GM10266 (cell line): Measurements from ENCODE around the gene RAMP3.

ENCODE experiments used
- DNase-seq: peaks from one replicate; pipeline ENCODE4 v3.0.0; 2012; ENCODE audit errors: extremely low spot score
- TF ChIP-seq, protein P1 (sequence below): IDR thresholded peaks from 2 replicates; pipeline ENCODE4 v1.5.1; 2012; ENCODE audit warnings: mild to moderate bottlenecking, low read depth; ENCODE audit not compliant: control insufficient read depth, insufficient read depth; ENCODE audit errors: missing control alignments

RAMP3 gene

DNA sequence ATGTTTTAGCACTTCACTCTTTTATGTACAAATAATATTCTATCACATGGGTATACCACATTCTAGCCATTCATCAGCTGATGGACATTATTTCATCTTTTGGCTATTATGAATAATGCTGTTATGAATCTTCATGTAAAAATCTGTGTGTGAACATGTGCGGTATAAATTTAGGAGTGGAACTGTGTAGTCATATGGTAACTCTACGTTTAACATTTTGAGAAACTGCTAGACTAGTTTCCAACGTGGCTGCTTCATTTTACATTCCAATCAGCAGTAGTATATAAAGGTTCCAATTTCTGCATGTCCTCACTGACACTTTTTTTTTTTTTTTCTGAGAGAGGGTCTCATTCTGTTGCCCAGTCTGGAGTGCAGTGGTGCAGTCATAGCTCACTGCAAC, 8.3 kb downstream of the RAMP3 start:
- no peak for DNase-seq
- TF ChIP-seq, protein P1, sequence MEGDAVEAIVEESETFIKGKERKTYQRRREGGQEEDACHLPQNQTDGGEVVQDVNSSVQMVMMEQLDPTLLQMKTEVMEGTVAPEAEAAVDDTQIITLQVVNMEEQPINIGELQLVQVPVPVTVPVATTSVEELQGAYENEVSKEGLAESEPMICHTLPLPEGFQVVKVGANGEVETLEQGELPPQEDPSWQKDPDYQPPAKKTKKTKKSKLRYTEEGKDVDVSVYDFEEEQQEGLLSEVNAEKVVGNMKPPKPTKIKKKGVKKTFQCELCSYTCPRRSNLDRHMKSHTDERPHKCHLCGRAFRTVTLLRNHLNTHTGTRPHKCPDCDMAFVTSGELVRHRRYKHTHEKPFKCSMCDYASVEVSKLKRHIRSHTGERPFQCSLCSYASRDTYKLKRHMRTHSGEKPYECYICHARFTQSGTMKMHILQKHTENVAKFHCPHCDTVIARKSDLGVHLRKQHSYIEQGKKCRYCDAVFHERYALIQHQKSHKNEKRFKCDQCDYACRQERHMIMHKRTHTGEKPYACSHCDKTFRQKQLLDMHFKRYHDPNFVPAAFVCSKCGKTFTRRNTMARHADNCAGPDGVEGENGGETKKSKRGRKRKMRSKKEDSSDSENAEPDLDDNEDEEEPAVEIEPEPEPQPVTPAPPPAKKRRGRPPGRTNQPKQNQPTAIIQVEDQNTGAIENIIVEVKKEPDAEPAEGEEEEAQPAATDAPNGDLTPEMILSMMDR, result no peak

GRCh38 chr7:45171946-45172345, 14.4 kb downstream of the RAMP3 start:
- TF ChIP-seq, protein P1, result no peak
- DNase-seq, result no peak

DNA sequence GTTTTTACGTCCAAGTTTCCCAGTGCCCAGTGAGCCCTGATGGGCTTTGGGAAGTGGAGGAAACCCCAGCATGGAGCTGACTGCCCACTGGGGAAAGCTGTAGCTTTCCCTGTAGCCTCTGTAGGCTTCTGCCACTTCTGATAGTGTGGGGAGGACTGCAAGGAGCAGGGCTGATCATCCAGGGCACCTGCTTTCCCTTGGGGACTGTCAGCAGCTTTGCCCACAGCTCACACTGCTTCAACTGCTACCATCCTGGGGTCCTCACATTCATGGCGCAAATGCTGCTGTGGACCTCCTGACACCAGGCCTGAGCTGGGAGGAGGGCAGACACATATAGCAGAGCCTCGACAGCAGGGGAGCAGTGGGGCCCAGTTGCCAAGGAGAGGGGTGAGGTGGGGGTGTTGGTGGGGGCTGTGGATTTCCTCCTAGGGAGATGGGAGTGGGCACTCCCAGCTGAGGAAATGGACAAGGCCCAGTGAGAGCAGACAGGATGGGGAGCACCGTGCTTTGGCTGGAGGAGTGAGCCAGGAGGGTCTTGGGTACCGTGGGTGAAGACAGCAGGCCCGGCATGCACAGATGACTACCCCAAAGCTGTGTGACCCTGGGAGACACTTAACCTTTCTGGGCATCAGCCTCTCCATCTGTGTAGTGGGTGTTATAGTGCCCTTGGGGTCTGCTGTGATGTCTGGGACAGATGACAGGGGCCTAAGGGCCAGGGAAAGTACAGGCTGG, 16.2 kb downstream of the RAMP3 start:
- TF ChIP-seq, protein P1, result no peak
- DNase-seq, result no peak

- DNase-seq, result no peak
- TF ChIP-seq, protein P1, result no peak
Observed at GRCh38 chr7:45174328-45174610, 16.7 kb downstream of the RAMP3 start.

GRCh38 chr7:45174966-45175765, 17.6 kb downstream of the RAMP3 start:
- DNase-seq, result no peak
- TF ChIP-seq, protein P1, result no peak

DNA sequence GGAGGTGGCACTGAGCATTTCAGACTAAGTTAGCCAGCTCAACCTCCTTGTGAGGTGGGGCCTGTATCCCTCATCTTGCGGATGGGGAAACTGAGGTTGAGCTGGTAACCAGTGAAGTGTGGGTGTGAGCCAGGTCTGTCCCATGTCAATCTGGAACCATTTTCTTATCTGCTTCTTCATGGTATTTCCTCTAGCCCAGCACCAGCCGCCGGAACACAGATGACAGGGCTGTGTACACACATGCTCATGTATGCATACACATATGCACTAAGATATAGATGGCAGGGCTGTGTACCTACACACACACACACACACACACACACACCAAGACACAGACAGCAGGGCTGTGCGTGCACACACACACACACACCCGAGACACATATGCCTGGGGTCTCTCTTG, 18.5 kb downstream of the RAMP3 start:
- DNase-seq, result no peak
- TF ChIP-seq, protein P1, result no peak
